Mucosa of rectum (tissue), 2 donors: ENCODE measurements around the gene CAND2.
"Not testable (repeated sequence)": the region's sequence is repeated elsewhere in the genome, so short reads cannot be mapped to it uniquely, and the experiment has no call there.

Experiments used
- H3K27ac ChIP-seq, 2 donors: one replicate each; pipeline ENCODE4 v1.7.0; 2013; ENCODE audit warnings: inconsistent platforms in 2 of 2, low read depth in 2 of 2, low read length in 2 of 2
- H3K27me3 ChIP-seq, 2 donors: one replicate each; pipeline ENCODE4 v1.7.0; 2013; ENCODE audit warnings: low read length in 2 of 2; ENCODE audit not compliant: control insufficient read depth in 2 of 2, insufficient read depth in 2 of 2
- H3K36me3 ChIP-seq, 2 donors: one replicate each; pipeline ENCODE4 v1.7.0; 2013; ENCODE audit warnings: low read length in 2 of 2; ENCODE audit not compliant: control insufficient read depth in 2 of 2, insufficient read depth in 2 of 2
- H3K4me1 ChIP-seq, 2 donors: one replicate each; pipeline ENCODE4 v1.7.0; 2013; ENCODE audit warnings: low read length in 2 of 2, mild to moderate bottlenecking in 1 of 2; ENCODE audit not compliant: control insufficient read depth in 2 of 2, insufficient read depth in 2 of 2
- H3K4me3 ChIP-seq, 2 donors: one replicate each; pipeline ENCODE4 v1.7.0; 2013; ENCODE audit warnings: low read length in 2 of 2
- H3K9ac ChIP-seq, 2 donors: one replicate each; pipeline ENCODE4 v1.7.0; 2013; ENCODE audit warnings: low read length in 2 of 2, low read depth in 1 of 2, mild to moderate bottlenecking in 1 of 2
- H3K9me3 ChIP-seq, 2 donors: one replicate each; pipeline ENCODE4 v1.7.0; 2013; ENCODE audit warnings: low read length in 2 of 2; ENCODE audit not compliant: control insufficient read depth in 2 of 2
- donor health status: healthy.
- donor health status: Normal muscosa, but diverticular disease.

CAND2 gene

DNA sequence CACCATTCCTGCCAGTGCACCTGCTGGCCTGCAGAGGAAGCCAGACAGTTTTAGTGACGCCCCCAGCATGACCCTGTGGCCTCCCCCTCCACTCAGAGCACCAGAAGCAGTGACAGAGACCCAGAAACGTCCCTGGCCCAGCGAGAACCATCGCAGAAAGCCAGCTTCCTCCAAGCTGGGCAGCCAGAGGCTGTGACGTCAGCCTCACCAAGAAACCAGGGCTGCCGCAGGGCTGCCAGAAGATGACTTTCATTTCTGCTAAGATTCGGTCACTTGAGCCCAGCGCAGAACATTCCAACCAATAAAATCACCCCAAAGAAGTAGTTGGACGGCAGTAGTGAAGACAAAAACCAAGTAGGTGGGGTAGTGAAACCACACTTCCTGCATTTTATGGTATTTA is 74.5 kb downstream of the CAND2 start:
- Histone ChIP-seq H3K36me3 (no peaks in the 10 kb centered on the region), H3K9me3 (no peaks in the 10 kb centered on the region), H3K27ac (no peak overlapping the region), H3K4me1 (peaks cover 2 to 8% of the 10 kb centered on the region in 2 donors), H3K9ac (no peak overlapping the region), H3K4me3 (no peak overlapping the region), H3K27me3 (no peaks in the 10 kb centered on the region)

DNA sequence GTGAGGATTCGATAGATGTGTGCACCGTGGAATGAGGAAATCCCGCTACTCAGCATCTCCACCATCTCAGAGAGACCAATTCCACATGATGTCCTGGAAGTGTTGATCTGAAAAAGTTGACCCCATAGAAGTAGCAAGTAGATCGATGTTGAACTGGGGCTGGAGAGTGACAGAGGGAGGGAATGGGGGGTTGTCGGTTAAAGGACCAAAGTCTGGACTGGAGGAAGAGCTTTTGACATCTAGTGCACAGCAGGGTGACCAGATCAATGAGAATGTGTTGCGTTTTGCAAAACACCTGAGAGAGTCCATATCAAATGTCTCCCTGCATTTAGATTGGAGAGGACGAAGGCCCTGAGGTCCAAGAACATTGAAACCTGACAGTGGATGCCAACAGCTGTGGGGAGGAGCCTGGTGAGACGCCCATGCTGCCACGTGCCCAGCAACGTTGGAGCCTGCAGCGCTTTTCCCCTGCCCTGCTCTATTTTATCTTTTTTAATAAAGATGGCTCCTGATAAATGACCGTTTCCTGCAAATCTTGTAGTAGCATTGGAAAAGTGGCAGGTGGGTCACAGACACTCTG is 75.0 kb downstream of the CAND2 start:
- Histone ChIP-seq H3K27me3 (no peaks in the 10 kb centered on the region), H3K36me3 (no peaks in the 10 kb centered on the region), H3K9ac (no peak overlapping the region), H3K4me3 (no peak overlapping the region), H3K27ac (no peak overlapping the region), H3K9me3 (no peaks in the 10 kb centered on the region), H3K4me1 (peaks cover 2 to 8% of the 10 kb centered on the region in 2 donors)

DNA sequence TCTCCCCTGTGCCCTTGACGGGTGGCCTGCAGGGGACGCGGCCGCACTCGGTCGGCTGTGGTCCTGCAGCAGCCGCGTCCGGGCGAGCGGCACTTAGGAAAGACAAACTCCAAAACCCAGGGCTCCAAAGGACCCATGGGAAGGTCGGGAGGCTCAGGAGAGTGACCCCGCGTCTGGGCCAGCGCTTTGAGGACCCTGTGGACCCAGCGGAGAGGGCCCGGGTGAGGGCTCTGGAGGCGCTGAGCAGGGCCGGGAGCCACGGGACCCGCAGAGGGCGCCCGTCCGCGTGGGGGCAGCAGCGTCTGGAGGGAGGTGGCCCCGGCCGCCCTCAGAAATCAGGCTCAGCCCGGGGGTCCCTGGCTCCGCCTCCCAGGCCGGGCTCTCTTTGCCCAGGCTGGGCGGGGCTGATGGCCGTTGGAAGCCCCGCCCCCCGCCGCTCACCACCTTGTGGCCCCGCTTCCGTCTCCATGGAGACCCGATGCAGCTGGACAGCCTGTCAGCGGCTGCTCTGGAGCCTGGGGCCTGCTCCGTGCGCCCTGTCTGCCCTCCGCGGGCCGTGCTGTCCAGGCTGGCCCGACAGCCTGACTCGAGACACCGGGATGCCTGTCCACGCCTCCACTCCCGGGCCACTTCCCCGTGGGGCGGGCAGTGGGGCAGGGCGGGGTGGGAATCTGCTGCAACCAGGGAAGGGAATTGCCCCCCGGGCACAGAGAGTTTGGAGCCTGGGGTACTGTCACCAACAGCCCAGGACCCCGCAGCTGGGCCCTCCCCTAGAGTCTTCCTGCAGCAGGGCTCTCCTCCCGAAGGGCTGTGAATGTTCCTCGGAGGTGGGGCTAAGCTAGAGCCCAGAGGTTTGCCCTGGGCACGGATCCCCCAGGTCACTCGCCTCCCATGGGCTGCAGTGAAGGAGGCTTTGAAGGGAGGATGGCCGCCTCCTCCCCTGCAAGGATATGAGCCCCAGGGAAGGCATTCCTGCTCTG is 79.7 kb downstream of the CAND2 start:
- H3K4me1 ChIP-seq: no peaks in the 10 kb centered on the region
- H3K4me3 ChIP-seq: no peak overlapping the region
- no peak overlapping the region for H3K9ac ChIP-seq
- H3K36me3 ChIP-seq: no peaks in the 10 kb centered on the region
- H3K9me3 ChIP-seq: no peaks in the 10 kb centered on the region
- H3K27me3 ChIP-seq: no peaks in the 10 kb centered on the region
- H3K27ac ChIP-seq: no peak overlapping the region

DNA sequence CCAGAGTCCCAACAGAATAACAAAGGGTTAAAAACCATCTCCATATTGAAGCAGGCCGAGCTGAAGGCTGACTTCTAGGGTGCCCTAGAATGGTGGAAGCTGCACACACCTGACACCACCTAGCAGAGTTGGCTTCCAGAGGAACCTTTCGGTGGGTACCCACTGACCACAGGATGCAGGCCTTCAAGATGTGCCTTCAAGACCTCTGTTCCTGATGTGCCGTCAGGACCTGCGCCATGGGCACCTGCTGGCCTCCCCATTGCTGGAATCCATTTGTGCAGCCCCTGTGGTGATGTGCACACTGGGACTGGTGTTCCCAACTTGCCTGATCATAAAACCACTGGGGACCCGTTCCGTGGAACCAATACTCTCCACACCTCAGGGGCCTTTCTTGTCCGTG is 80.6 kb downstream of the CAND2 start:
- no peak overlapping the region for H3K4me3 ChIP-seq
- H3K9me3 ChIP-seq: no peaks in the 10 kb centered on the region
- no peaks in the 10 kb centered on the region for H3K36me3 ChIP-seq
- no peaks in the 10 kb centered on the region for H3K27me3 ChIP-seq
- H3K27ac ChIP-seq: no peak overlapping the region
- no peak overlapping the region for H3K9ac ChIP-seq
- H3K4me1 ChIP-seq: no peaks in the 10 kb centered on the region

DNA sequence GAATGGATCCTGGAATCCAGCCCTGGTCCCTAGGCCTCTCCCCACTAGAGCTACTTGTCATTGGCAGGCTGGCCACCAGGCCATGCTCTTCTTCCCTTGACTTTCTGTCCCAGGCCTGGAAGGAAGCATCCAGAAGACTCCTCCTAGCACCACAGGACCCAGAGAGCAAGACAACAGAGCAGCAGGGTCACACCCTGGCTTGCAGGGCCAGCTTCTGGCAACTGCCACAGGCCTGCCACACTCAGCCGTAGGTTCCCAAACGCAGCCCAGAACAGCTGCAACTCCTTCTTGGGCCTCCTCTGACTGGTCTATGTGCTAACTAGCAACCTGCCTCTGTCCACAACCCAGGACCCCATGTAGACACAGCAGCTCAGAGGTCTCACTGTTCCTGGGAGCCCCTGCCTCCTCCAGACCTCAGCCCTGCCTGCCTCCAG is 81.7 kb downstream of the CAND2 start:
- Histone ChIP-seq H3K9ac (no peak overlapping the region), H3K27me3 (no peaks in the 10 kb centered on the region), H3K4me3 (no peak overlapping the region), H3K36me3 (no peaks in the 10 kb centered on the region), H3K27ac (no peak overlapping the region), H3K4me1 (no peaks in the 10 kb centered on the region), H3K9me3 (no peaks in the 10 kb centered on the region)

DNA sequence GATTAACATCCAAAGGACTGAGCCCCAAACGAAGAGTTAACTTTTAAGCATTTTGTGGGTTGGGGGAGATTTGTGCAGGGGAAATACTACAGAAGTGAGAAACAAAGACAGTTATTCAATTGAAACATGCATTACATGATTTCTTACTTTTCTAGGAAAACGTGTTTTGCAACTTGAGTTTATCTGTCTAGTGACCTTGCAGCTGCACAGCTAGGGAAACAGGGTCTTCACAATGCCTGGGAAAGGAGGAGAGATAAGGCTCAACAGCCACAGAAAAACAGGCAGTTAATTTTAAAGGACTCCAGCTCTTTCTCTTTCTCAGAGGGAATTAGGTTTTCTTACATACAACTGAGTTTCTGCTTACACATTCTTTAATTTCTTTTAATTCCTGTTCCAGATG is 82.3 kb downstream of the CAND2 start:
- not testable (repeated sequence) for H3K27ac ChIP-seq, H3K36me3 ChIP-seq, H3K4me1 ChIP-seq, H3K9ac ChIP-seq, H3K27me3 ChIP-seq, H3K9me3 ChIP-seq, H3K4me3 ChIP-seq

DNA sequence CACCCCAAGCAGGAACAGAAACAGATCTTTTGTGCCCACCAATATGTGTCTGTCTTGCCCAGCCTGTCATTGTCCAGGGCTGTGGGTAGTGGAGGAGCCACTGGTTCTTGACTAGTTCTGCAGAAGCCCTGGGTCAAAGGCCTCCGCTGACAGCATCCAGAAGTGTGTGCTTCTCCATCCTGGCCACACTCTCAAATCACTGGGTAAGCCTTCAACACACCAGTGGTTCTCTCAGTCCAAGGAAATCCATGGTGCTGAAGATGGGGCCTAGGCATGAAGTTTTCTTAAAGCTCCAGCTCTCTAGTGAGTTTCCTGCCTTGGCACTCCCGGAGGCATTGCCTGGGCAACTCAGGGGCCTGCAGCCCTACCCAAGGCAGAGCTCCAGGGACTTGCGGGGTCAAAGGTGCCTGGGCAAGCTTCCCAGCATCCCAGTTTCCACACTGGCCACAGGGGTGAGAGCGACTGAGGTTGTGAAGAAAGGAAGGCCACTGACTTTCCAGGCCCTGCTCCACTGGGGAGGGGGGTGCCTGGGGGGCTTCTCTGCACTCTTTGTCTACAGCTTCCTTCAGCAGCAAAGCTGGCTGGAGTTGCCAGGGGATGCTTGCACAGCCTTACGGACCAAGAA is 82.8 kb downstream of the CAND2 start:
- Histone ChIP-seq H3K36me3 (no peaks in the 10 kb centered on the region), H3K4me3 (no peak overlapping the region), H3K9me3 (no peaks in the 10 kb centered on the region), H3K9ac (no peak overlapping the region), H3K27ac (no peak overlapping the region), H3K4me1 (no peaks in the 10 kb centered on the region), H3K27me3 (peaks cover 0 to 4% of the 10 kb centered on the region in 2 donors)

DNA sequence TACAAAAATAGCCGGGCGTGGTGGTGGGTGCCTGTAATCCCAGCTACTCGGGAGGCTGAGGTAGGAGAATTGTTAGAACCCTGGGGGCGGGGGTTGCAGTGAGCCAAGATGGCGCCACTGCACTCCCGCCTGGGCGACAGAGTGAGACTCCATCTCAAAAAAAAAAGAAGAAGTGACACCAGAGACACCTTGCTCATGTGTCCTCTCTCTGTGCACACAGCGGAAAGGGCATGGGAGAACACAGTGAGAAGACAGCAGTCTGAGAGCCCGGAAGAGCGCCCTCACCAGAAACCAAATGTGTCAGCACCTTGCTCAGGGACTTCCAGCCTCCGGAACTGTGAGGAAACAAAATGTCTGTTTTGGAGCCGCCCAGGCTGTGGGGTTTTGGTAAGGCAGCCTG is 85.4 kb downstream of the CAND2 start:
- not testable (repeated sequence) for H3K27me3 ChIP-seq, H3K27ac ChIP-seq, H3K9ac ChIP-seq

DNA sequence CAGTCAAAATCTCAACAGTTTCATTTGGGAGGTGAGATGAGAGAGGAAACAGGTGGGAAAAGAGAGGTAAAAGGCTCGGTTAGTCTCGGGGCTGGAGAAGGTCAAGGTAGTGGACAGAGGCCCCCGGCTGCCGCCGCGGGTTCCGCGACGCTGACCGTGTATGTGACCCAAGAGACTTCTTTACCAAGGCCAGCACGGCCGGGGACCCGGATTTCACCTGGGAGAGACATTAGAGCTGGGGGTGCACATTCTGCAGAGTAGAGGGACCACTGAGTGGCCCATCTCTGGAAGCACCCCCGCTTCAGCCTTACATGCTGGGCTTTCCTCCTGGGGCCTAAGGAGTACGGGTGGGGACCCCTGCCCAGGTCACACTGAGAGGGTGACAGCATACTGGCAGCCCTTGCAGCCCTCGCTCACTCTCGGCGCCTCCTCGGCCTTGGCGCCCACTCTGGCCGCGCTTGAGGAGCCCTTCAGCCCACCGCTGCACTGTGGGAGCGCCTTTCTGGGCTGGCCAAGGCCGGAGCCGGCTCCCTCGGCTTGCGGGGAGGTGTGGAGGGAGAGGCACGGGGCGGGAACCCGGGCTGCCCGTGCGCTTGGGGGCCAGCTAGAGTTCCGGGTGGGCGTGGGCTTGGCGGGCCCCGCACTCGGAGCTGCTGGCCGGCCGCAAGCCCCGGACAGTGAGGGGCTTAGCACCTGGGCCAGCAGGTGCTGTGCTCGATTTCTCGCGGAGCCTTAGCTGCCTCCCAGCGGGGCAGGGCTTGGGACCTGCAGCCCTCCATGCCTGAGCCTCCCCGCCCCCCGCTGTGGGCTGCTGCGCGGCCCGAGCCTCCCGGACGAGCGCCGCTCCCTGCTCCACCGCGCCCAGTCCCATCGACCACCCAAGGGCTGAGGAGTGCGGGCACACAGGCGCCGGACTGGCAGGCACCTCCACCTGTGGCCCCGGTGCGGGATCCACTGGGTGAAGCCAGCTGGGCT is 86.1 kb downstream of the CAND2 start:
- Histone ChIP-seq H3K9me3 (no peaks in the 10 kb centered on the region), H3K4me3 (no peak overlapping the region), H3K36me3 (no peaks in the 10 kb centered on the region), H3K27ac (no peak overlapping the region), H3K4me1 (no peaks in the 10 kb centered on the region), H3K27me3 (peaks cover 2 to 6% of the 10 kb centered on the region in 2 donors), H3K9ac (no peak overlapping the region)

More for the DNA sequence above, 85.4 kb downstream of the CAND2 start:
- not testable (repeated sequence) for H3K4me1 ChIP-seq, H3K4me3 ChIP-seq, H3K9me3 ChIP-seq, H3K36me3 ChIP-seq
